ENCODE results near the gene TMEM106B. TPM values are rescaled to one million over a fixed set of nuclear protein-coding genes. Genes with fewer than 3 reads are reported as not detected.

The TMEM106B gene
- total RNA-seq, 5 donors from 2014 or later (not counting 1 experiment from before 2014, with no cell fraction given): 30.8 to 45.9 (median 38.7) TPM

- no peaks in the 10 kb centered on the region for H3K27me3 ChIP-seq (replicated peaks in 1 of 2; ENCODE audit: control insufficient read depth in 2 of 2, extremely low read depth in 1 of 2, insufficient read depth in 2 of 2, low read length in 1 of 2)
- H3K27ac ChIP-seq (ENCODE audit: low read length): peak overlapping the region; percentile 99
- WGBS (ENCODE audit: insufficient coverage): 7% methylated on average over 13 of the region's 26 CpGs
- Mint-ChIP-seq H3K27me3 (peaks cover 0 to 7% of the 10 kb centered on the region in 2 donors), H3K27ac (peak overlapping the region; percentile 97), H3K9me3 (no peaks in the 10 kb centered on the region), H3K36me3 (peaks cover 16% of the 10 kb centered on the region), H3K4me1 (peaks cover 39 to 43% (median 39%) of the 10 kb centered on the region in 3 donors), H3K4me3 (peak overlapping the region; percentile 89 to 95 (median 94))
- DNase-seq: peak in 2 of 35 experiments; percentile 39 to 42
- H3K4me3 ChIP-seq (ENCODE audit: control insufficient read depth in 1 of 2, extremely low read depth in 1 of 2, low read length in 1 of 2): peak overlapping the region; percentile 66 to 91
- CTCF ChIA-PET: interaction anchor here in 1 of 2 donors (0.5 to 2.1 kb wide), 4 partner anchors 41 to 476 kb away, joined by 3 to 10 read pairs (median 4); no protein-coding TSS in a partner anchor
- H3K4me1 ChIP-seq (ENCODE audit: control insufficient read depth in 1 of 2, extremely low read depth in 1 of 2, insufficient read depth in 2 of 2, low read length in 2 of 2): peaks cover 14 to 18% of the 10 kb centered on the region in 2 experiments
- H3K9me3 ChIP-seq: no peaks in the 10 kb centered on the region
- peaks cover under 1 to 9% of the 10 kb centered on the region in 2 donors for H3K36me3 ChIP-seq (ENCODE audit: control insufficient read depth in 2 of 2, extremely low read depth in 1 of 2, insufficient read depth in 1 of 2, low read length in 1 of 2)
- ATAC-seq (replicated peaks in 1 of 4): peak; percentile 28 to 41 (median 34)
- POLR2A ChIA-PET: interaction anchor here (0.5 to 1.1 kb wide), 9 partner anchors 11 to 132 kb away, joined by 3 to 6 read pairs (median 3); no protein-coding TSS in a partner anchor
Observed at GRCh38 chr7:12210179-12211053, 678 bp upstream of the TMEM106B start.

GRCh38 chr7:12211711-12212485, 804 bp downstream of the TMEM106B start:
- ChIA-PET CTCF (interaction anchor here (0.6 to 2.1 kb wide), 6 partner anchors 17 to 424 kb away, joined by 3 to 10 read pairs (median 4); no protein-coding TSS in a partner anchor), POLR2A (interaction anchor here in 1 of 2 donors (0.6 to 1.0 kb wide), 5 partner anchors 10 to 1640 kb away, joined by 3 to 11 read pairs (median 4); no protein-coding TSS in a partner anchor)
- peaks cover 28% of the 10 kb centered on the region for H3K36me3 Mint-ChIP-seq
- peak overlapping the region; percentile 97 for H3K27ac Mint-ChIP-seq
- peaks cover 51 to 55% (median 51%) of the 10 kb centered on the region in 3 donors for H3K4me1 Mint-ChIP-seq
- H3K9me3 ChIP-seq: no peaks in the 10 kb centered on the region
- peak overlapping the region; percentile 66 to 91 for H3K4me3 ChIP-seq (ENCODE audit: control insufficient read depth in 1 of 2, extremely low read depth in 1 of 2, low read length in 1 of 2)
- H3K27ac ChIP-seq (ENCODE audit: low read length): peak overlapping the region; percentile 99
- peaks cover 14 to 18% of the 10 kb centered on the region in 2 experiments for H3K4me1 ChIP-seq (ENCODE audit: control insufficient read depth in 1 of 2, extremely low read depth in 1 of 2, insufficient read depth in 2 of 2, low read length in 2 of 2)
- H3K27me3 Mint-ChIP-seq: peaks cover 0 to 7% of the 10 kb centered on the region in 2 donors
- H3K36me3 ChIP-seq (ENCODE audit: control insufficient read depth in 2 of 2, extremely low read depth in 1 of 2, insufficient read depth in 1 of 2, low read length in 1 of 2): peaks cover 4 to 20% of the 10 kb centered on the region in 2 donors
- DNase-seq: peak in 2 of 35 experiments; percentile 8 to 43
- H3K9me3 Mint-ChIP-seq: no peaks in the 10 kb centered on the region
- peak overlapping the region; percentile 89 to 95 (median 94) for H3K4me3 Mint-ChIP-seq
- no peaks in the 10 kb centered on the region for H3K27me3 ChIP-seq (replicated peaks in 1 of 2; ENCODE audit: control insufficient read depth in 2 of 2, extremely low read depth in 1 of 2, insufficient read depth in 2 of 2, low read length in 1 of 2)
- 52% methylated on average over 4 of the region's 9 CpGs for WGBS (ENCODE audit: insufficient coverage)
- ATAC-seq (replicated peaks in 1 of 4): no peak

- ATAC-seq (replicated peaks in 1 of 4) (no peak), DNase-seq (no peak)
- Mint-ChIP-seq H3K27me3 (no peaks in the 10 kb centered on the region), H3K9me3 (no peaks in the 10 kb centered on the region), H3K4me3 (no peak overlapping the region), H3K4me1 (peaks cover 69 to 70% (median 70%) of the 10 kb centered on the region in 3 donors), H3K36me3 (peaks cover 62% of the 10 kb centered on the region), H3K27ac (no peak overlapping the region)
- Histone ChIP-seq H3K27me3 (replicated peaks in 1 of 2; ENCODE audit: control insufficient read depth in 2 of 2, extremely low read depth in 1 of 2, insufficient read depth in 2 of 2, low read length in 1 of 2) (no peaks in the 10 kb centered on the region), H3K4me3 (ENCODE audit: control insufficient read depth in 1 of 2, extremely low read depth in 1 of 2, low read length in 1 of 2) (no peak overlapping the region), H3K4me1 (ENCODE audit: control insufficient read depth in 1 of 2, extremely low read depth in 1 of 2, insufficient read depth in 2 of 2, low read length in 2 of 2) (peaks cover 7 to 29% of the 10 kb centered on the region in 2 experiments), H3K27ac (ENCODE audit: low read length) (no peak overlapping the region), H3K36me3 (ENCODE audit: control insufficient read depth in 2 of 2, extremely low read depth in 1 of 2, insufficient read depth in 1 of 2, low read length in 1 of 2) (peaks cover 4 to 56% of the 10 kb centered on the region in 2 donors), H3K9me3 (no peaks in the 10 kb centered on the region)
- WGBS (ENCODE audit: insufficient coverage): no CpG with 5 or more reads among the region's 1 CpG
- POLR2A ChIA-PET: no interaction called here
- CTCF ChIA-PET: interaction anchor here in 1 of 2 donors (0.5 kb wide), 1 partner anchor 53 kb away, joined by 3 read pairs; no protein-coding TSS in a partner anchor
Observed at GRCh38 chr7:12217311-12217710, 6.2 kb downstream of the TMEM106B start.

GRCh38 chr7:12220389-12221046, 9.4 kb downstream of the TMEM106B start:
- ATAC-seq (replicated peaks in 1 of 4) (no peak), DNase-seq (no peak)
- Histone ChIP-seq H3K27me3 (replicated peaks in 1 of 2; ENCODE audit: control insufficient read depth in 2 of 2, extremely low read depth in 1 of 2, insufficient read depth in 2 of 2, low read length in 1 of 2) (no peaks in the 10 kb centered on the region), H3K4me1 (ENCODE audit: control insufficient read depth in 1 of 2, extremely low read depth in 1 of 2, insufficient read depth in 2 of 2, low read length in 2 of 2) (peaks cover 13 to 30% of the 10 kb centered on the region in 2 experiments), H3K27ac (ENCODE audit: low read length) (no peak overlapping the region), H3K4me3 (ENCODE audit: control insufficient read depth in 1 of 2, extremely low read depth in 1 of 2, low read length in 1 of 2) (no peak overlapping the region), H3K36me3 (ENCODE audit: control insufficient read depth in 2 of 2, extremely low read depth in 1 of 2, insufficient read depth in 1 of 2, low read length in 1 of 2) (peaks cover 3 to 48% of the 10 kb centered on the region in 2 donors), H3K9me3 (no peaks in the 10 kb centered on the region)
- H3K27me3 Mint-ChIP-seq: no peaks in the 10 kb centered on the region
- CTCF ChIA-PET: no interaction called here
- peak overlapping the region; percentile 24 to 79 for H3K27ac Mint-ChIP-seq
- peaks cover 62% of the 10 kb centered on the region for H3K36me3 Mint-ChIP-seq
- peaks cover 0 to 3% (median 0%) of the 10 kb centered on the region in 3 donors for H3K9me3 Mint-ChIP-seq
- H3K4me1 Mint-ChIP-seq: peaks cover 65 to 70% (median 68%) of the 10 kb centered on the region in 3 donors
- H3K4me3 Mint-ChIP-seq: peak overlapping the region in 1 of 3 donors; percentile 2
- WGBS (ENCODE audit: insufficient coverage): no CpG with 5 or more reads among the region's 1 CpG
- POLR2A ChIA-PET: no interaction called here

- ChIA-PET POLR2A (no interaction called here), CTCF (no interaction called here)
- DNase-seq: no peak
- Mint-ChIP-seq H3K27me3 (no peaks in the 10 kb centered on the region), H3K27ac (peak overlapping the region; percentile 77 to 84), H3K4me3 (peak overlapping the region in 1 of 3 donors; percentile 37), H3K36me3 (peaks cover 64% of the 10 kb centered on the region), H3K4me1 (peaks cover 66 to 71% (median 69%) of the 10 kb centered on the region in 3 donors), H3K9me3 (peaks cover 0 to 4% (median 0%) of the 10 kb centered on the region in 3 donors)
- H3K36me3 ChIP-seq (ENCODE audit: control insufficient read depth in 2 of 2, extremely low read depth in 1 of 2, insufficient read depth in 1 of 2, low read length in 1 of 2): peaks cover 0 to 42% of the 10 kb centered on the region in 2 donors
- no peaks in the 10 kb centered on the region for H3K27me3 ChIP-seq (replicated peaks in 1 of 2; ENCODE audit: control insufficient read depth in 2 of 2, extremely low read depth in 1 of 2, insufficient read depth in 2 of 2, low read length in 1 of 2)
- no peaks in the 10 kb centered on the region for H3K9me3 ChIP-seq
- H3K4me3 ChIP-seq (ENCODE audit: control insufficient read depth in 1 of 2, extremely low read depth in 1 of 2, low read length in 1 of 2): no peak overlapping the region
- no peak for ATAC-seq (replicated peaks in 1 of 4)
- H3K4me1 ChIP-seq (ENCODE audit: control insufficient read depth in 1 of 2, extremely low read depth in 1 of 2, insufficient read depth in 2 of 2, low read length in 2 of 2): peaks cover 13 to 32% of the 10 kb centered on the region in 2 experiments
- no peak overlapping the region for H3K27ac ChIP-seq (ENCODE audit: low read length)
Observed at GRCh38 chr7:12221414-12221813, 10.3 kb downstream of the TMEM106B start.

Measured in T-cell (primary cell).